GM20000 (cell line): ENCODE measurements around the gene KIF2A.

Experiments used
- DNase-seq: peaks from one replicate; pipeline ENCODE4 v3.0.0; 2012; ENCODE audit warnings: low spot score
- CTCF ChIP-seq: IDR thresholded peaks from 2 replicates; pipeline ENCODE4 v1.5.1; 2012; ENCODE audit warnings: mild to moderate bottlenecking, control low read depth; ENCODE audit errors: extremely low read depth, missing control alignments

The KIF2A gene

GRCh38 chr5:62354028-62354874 is 48.2 kb downstream of the KIF2A start:
- peak; percentile 26 for TF ChIP-seq CTCF
- peak; percentile 45 for DNase-seq

- TF ChIP-seq CTCF: no peak
- no peak for DNase-seq
Observed at GRCh38 chr5:62362701-62363100, 56.7 kb downstream of the KIF2A start.

- no peak for TF ChIP-seq CTCF
- no peak for DNase-seq
Observed at GRCh38 chr5:62369039-62369438, 63.0 kb downstream of the KIF2A start.

- DNase-seq: no peak
- TF ChIP-seq CTCF: no peak
Observed at GRCh38 chr5:62371409-62371808, 65.4 kb downstream of the KIF2A start.

GRCh38 chr5:62372600-62372999 is 66.6 kb downstream of the KIF2A start:
- no peak for DNase-seq
- no peak for TF ChIP-seq CTCF

- DNase-seq: no peak
- TF ChIP-seq CTCF: no peak
Observed at GRCh38 chr5:62373382-62373781, 67.4 kb downstream of the KIF2A start.

- DNase-seq: no peak
- no peak for TF ChIP-seq CTCF
Observed at GRCh38 chr5:62374090-62374489, 68.1 kb downstream of the KIF2A start.
